K562 (cell line): ENCODE results near the gene UTP20. TPM values are rescaled to one million over a fixed set of nuclear protein-coding genes. Genes with fewer than 3 reads are reported as not detected.
A peak's percentile ranks its signal among the peaks of the same experiment; 100 is the strongest.

ENCODE experiments used
- EP400 ChIP-seq: fragments of 450-650 bp; IDR thresholded peaks from 2 replicates; pipeline ENCODE4 v1.6.1; 2017; ENCODE audit warnings: antibody characterized with exemption, mild to moderate bottlenecking, moderate library complexity
- ETV6 ChIP-seq, 3 experiments: fragments of 150-350 bp in 1 of 3; sonication (generic) in 1 of 3; formaldehyde crosslinking in 1 of 3; IDR thresholded peaks; 2 replicates each; pipeline versions ENCODE4 v1.6.1 to v1.8.0; 2014 to 2022; ENCODE audit warnings: borderline replicate concordance in 2 of 3, low read depth in 2 of 3, antibody characterized with exemption in 1 of 3, low read length in 1 of 3, mild to moderate bottlenecking in 1 of 3, missing genetic modification reagents in 1 of 3
- FOXA1 ChIP-seq: fragments of 450-650 bp; IDR thresholded peaks from 2 replicates; pipeline ENCODE4 v1.6.1; 2016; ENCODE audit warnings: mild to moderate bottlenecking, borderline replicate concordance
- MTA3 ChIP-seq: fragments of 450-650 bp; formaldehyde crosslinking; IDR thresholded peaks from 2 replicates; pipeline ENCODE4 v1.6.1; 2017; ENCODE audit warnings: mild to moderate bottlenecking, borderline replicate concordance
- POLR2A ChIP-seq: fragments of 450-650 bp; conservative IDR thresholded peaks from 2 replicates; pipeline ENCODE4 v1.6.1; 2016
- TCF7 ChIP-seq: sonication (generic); IDR thresholded peaks from 2 replicates; pipeline ENCODE4 v1.6.1; 2016; ENCODE audit warnings: antibody characterized with exemption, borderline replicate concordance
- TRIM25 ChIP-seq: fragments of 450-650 bp; IDR thresholded peaks from 2 replicates; pipeline ENCODE4 v1.7.0; 2016; ENCODE audit warnings: borderline replicate concordance
- USF2 ChIP-seq: sonication (generic); formaldehyde crosslinking; IDR thresholded peaks from 2 replicates; pipeline ENCODE4 v1.5.0; 2020; ENCODE audit warnings: missing genetic modification reagents
- polyA plus RNA-seq, 8 experiments: library from polyadenylated mRNA; depleted of rRNA in 4 of 8; stranded (reverse) in 5 of 8; unstranded in 3 of 8; fragments of >200 nt; fragmentation: Nextera tagmentation in 2 of 8; fragmentation: Illumina TruSeq in 1 of 8; extraction: Ambion mirVana in 2 of 8; extraction: Trizol in 1 of 8; gene quantifications; 2 replicates each; pipeline versions ENCODE4 v1.2.1 to v1.2.3, GENCODE V29; 2011 to 2014; ENCODE audit warnings: inconsistent platforms in 1 of 8, missing spikeins in 1 of 8
- total RNA-seq, 7 experiments: library from RNA; depleted of rRNA in 6 of 7; stranded (reverse); fragments of >200 nt in 6 of 7; fragmentation: Illumina TruSeq in 2 of 7; extraction: Trizol in 2 of 7; gene quantifications; 2 replicates each; pipeline versions ENCODE4 v1.2.1 to v1.2.3, GENCODE V29; 2011 to 2021; ENCODE audit warnings: low replicate concordance in 1 of 7
- TF ChIP-seq, protein P1 (sequence below): fragments of 450-650 bp; IDR thresholded peaks from 2 replicates; pipeline ENCODE4 v1.6.1; 2016; ENCODE audit warnings: mild to moderate bottlenecking, moderate library complexity
- TF ChIP-seq, protein P2 (sequence below), 2 experiments: fragments of 450-650 bp; IDR thresholded peaks; 2 replicates each; pipeline ENCODE4 v1.6.1; 2016

UTP20 gene
- total and polyA plus RNA-seq, 9 of the 15 experiments (the other 6 are each of a cell fraction or from before 2014, with no cell fraction given) = 4.3 to 41.3 (median 20.7) TPM

DNA sequence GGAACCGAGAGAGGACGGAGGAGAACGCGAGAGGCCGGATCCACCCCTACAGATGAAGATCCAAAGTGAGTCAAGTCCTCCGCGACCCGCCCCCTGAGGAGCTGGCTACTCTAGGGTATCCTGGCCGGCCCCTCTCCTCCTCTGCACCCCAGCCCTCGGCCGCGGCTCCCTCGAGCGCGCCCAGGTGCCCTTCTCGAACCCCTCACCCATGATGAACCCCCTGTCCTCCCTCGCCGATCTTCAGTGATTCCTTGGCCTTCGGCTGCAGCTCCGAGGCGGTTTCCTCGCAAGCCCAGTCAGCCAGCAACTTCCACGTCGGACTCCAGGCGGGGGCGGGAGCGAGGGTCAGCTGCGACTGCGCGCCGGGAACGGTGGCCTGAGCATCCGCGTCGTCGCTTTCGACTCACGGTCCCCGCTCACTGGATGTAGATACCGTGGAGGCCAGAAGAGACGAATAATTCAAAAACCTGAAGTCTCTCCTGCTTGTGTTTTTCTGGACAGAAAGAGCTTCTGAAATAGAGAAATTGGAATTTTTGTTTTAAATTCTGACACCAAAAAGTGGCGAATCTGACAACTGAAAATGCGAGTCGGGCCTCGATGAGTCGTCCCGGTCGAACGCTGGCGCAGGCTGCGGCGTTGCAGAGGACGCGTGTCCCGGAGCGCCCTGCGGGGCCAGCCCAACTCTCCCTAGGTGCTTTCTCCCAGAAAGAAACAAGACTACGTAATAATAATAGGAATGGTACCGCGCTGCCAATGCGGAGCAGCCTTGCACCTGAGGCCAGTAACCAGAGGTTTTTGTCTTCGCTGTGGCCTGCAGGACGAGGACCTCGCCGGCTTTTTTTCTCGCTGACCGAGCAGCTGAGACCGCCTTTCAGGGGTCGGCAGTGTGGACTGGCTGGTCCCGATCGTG, 127.8 kb downstream of the UTP20 start, which contains the start of gene ARL1 (continued):
- TF ChIP-seq, protein P1, sequence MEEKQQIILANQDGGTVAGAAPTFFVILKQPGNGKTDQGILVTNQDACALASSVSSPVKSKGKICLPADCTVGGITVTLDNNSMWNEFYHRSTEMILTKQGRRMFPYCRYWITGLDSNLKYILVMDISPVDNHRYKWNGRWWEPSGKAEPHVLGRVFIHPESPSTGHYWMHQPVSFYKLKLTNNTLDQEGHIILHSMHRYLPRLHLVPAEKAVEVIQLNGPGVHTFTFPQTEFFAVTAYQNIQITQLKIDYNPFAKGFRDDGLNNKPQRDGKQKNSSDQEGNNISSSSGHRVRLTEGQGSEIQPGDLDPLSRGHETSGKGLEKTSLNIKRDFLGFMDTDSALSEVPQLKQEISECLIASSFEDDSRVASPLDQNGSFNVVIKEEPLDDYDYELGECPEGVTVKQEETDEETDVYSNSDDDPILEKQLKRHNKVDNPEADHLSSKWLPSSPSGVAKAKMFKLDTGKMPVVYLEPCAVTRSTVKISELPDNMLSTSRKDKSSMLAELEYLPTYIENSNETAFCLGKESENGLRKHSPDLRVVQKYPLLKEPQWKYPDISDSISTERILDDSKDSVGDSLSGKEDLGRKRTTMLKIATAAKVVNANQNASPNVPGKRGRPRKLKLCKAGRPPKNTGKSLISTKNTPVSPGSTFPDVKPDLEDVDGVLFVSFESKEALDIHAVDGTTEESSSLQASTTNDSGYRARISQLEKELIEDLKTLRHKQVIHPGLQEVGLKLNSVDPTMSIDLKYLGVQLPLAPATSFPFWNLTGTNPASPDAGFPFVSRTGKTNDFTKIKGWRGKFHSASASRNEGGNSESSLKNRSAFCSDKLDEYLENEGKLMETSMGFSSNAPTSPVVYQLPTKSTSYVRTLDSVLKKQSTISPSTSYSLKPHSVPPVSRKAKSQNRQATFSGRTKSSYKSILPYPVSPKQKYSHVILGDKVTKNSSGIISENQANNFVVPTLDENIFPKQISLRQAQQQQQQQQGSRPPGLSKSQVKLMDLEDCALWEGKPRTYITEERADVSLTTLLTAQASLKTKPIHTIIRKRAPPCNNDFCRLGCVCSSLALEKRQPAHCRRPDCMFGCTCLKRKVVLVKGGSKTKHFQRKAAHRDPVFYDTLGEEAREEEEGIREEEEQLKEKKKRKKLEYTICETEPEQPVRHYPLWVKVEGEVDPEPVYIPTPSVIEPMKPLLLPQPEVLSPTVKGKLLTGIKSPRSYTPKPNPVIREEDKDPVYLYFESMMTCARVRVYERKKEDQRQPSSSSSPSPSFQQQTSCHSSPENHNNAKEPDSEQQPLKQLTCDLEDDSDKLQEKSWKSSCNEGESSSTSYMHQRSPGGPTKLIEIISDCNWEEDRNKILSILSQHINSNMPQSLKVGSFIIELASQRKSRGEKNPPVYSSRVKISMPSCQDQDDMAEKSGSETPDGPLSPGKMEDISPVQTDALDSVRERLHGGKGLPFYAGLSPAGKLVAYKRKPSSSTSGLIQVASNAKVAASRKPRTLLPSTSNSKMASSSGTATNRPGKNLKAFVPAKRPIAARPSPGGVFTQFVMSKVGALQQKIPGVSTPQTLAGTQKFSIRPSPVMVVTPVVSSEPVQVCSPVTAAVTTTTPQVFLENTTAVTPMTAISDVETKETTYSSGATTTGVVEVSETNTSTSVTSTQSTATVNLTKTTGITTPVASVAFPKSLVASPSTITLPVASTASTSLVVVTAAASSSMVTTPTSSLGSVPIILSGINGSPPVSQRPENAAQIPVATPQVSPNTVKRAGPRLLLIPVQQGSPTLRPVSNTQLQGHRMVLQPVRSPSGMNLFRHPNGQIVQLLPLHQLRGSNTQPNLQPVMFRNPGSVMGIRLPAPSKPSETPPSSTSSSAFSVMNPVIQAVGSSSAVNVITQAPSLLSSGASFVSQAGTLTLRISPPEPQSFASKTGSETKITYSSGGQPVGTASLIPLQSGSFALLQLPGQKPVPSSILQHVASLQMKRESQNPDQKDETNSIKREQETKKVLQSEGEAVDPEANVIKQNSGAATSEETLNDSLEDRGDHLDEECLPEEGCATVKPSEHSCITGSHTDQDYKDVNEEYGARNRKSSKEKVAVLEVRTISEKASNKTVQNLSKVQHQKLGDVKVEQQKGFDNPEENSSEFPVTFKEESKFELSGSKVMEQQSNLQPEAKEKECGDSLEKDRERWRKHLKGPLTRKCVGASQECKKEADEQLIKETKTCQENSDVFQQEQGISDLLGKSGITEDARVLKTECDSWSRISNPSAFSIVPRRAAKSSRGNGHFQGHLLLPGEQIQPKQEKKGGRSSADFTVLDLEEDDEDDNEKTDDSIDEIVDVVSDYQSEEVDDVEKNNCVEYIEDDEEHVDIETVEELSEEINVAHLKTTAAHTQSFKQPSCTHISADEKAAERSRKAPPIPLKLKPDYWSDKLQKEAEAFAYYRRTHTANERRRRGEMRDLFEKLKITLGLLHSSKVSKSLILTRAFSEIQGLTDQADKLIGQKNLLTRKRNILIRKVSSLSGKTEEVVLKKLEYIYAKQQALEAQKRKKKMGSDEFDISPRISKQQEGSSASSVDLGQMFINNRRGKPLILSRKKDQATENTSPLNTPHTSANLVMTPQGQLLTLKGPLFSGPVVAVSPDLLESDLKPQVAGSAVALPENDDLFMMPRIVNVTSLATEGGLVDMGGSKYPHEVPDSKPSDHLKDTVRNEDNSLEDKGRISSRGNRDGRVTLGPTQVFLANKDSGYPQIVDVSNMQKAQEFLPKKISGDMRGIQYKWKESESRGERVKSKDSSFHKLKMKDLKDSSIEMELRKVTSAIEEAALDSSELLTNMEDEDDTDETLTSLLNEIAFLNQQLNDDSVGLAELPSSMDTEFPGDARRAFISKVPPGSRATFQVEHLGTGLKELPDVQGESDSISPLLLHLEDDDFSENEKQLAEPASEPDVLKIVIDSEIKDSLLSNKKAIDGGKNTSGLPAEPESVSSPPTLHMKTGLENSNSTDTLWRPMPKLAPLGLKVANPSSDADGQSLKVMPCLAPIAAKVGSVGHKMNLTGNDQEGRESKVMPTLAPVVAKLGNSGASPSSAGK = peak; percentile 85
- TF ChIP-seq USF2 (CRISPR knock-in tag) (no peak), ETV6 (IDR thresholded peaks at IDR 0.05; ENCODE audit: borderline replicate concordance in 1 of 2, low read depth in 2 of 2, low read length in 1 of 2) (no peak), ETV6 (CRISPR knock-in tag; IDR thresholded peaks at IDR 0.05; ENCODE audit: borderline replicate concordance) (no peak), POLR2A (peak; percentile 92), TCF7 (no peak), MTA3 (no peak), FOXA1 (no peak), EP400 (peak; percentile 99), TRIM25 (no peak)
- TF ChIP-seq, protein P2, sequence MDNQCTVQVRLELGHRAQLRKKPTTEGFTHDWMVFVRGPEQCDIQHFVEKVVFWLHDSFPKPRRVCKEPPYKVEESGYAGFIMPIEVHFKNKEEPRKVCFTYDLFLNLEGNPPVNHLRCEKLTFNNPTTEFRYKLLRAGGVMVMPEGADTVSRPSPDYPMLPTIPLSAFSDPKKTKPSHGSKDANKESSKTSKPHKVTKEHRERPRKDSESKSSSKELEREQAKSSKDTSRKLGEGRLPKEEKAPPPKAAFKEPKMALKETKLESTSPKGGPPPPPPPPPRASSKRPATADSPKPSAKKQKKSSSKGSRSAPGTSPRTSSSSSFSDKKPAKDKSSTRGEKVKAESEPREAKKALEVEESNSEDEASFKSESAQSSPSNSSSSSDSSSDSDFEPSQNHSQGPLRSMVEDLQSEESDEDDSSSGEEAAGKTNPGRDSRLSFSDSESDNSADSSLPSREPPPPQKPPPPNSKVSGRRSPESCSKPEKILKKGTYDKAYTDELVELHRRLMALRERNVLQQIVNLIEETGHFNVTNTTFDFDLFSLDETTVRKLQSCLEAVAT (IDR thresholded peaks at IDR 0.05) = peak in 1 of 2 experiments; percentile 39; a peak in 1 of 4 replicates
